Endothelial cell of umbilical vein (primary cell): ENCODE results near the gene PAQR3. TPM values are rescaled to one million over a fixed set of nuclear protein-coding genes. Genes with fewer than 3 reads are reported as not detected.

Source experiments
- BruUV-seq: library from RNA; stranded (reverse); fragments of 400-500 nt; replicated peaks from 2 replicates; lab custom pipeline; 2021; lab: Mats Ljungman, UMichigan
- CTCF ChIA-PET: fragments of 300-600, 350-600 bp; sonication (Branson Sonifier 250); formaldehyde crosslinking; loops from one replicate; lab custom pipeline; 2021; ENCODE audit warnings: antibody characterized with exemption, inconsistent platforms; lab: Charles Lee
- POLR2A ChIA-PET: fragments of 300-600, 350-600 bp; sonication (Branson Sonifier 250); formaldehyde crosslinking; loops from one replicate; lab custom pipeline; 2021; ENCODE audit warnings: antibody characterized with exemption, inconsistent platforms; lab: Charles Lee
- DNase-seq: peaks from one replicate; pipeline ENCODE4 v3.0.0-alpha.2; 2011; ENCODE audit warnings: low read depth, low spot score
- FAIRE-seq: peaks from 2 replicates; lab custom pipeline; 2011; peaks lifted over from hg19 to GRCh38; lab: Jason Lieb, UNC
- H2AFZ ChIP-seq: 2 replicates; pipeline ENCODE4 v1.6.0; 2012; ENCODE audit warnings: low read depth, low read length, control low read depth, inconsistent platforms
- H3K27ac ChIP-seq: 2 replicates; pipeline ENCODE4 v1.5.1; 2011; ENCODE audit warnings: low read depth, mild to moderate bottlenecking, control low read depth, low read length, moderate library complexity; ENCODE audit not compliant: insufficient read depth
- H3K27me3 ChIP-seq, 2 experiments: 2 replicates each; pipeline versions ENCODE4 v1.6.0 to v1.6.1; 2011; ENCODE audit warnings: low read length in 2 of 2, mixed read lengths in 1 of 2; ENCODE audit not compliant: control insufficient read depth in 2 of 2, insufficient read depth in 2 of 2
- H3K36me3 ChIP-seq, 2 experiments: 2 replicates in 1 of 2; 3 replicates in 1 of 2; pipeline ENCODE4 v1.5.1; 2011; ENCODE audit warnings: low read length in 2 of 2, mild to moderate bottlenecking in 1 of 2, moderate library complexity in 1 of 2; ENCODE audit not compliant: control insufficient read depth in 2 of 2, insufficient read depth in 2 of 2; ENCODE audit errors: extremely low read depth in 1 of 2
- H3K4me1 ChIP-seq: 3 replicates; pipeline ENCODE4 v1.5.1; 2011; ENCODE audit warnings: mild to moderate bottlenecking, low read length; ENCODE audit not compliant: control insufficient read depth, insufficient read depth; ENCODE audit errors: extremely low read depth
- H3K4me2 ChIP-seq: 2 replicates; pipeline ENCODE4 v1.6.1; 2011; ENCODE audit warnings: low read length, control low read depth, mixed read lengths; ENCODE audit not compliant: insufficient read depth
- H3K4me3 ChIP-seq, 3 experiments: fragments of 200-600 bp in 1 of 3; sonication (generic), shearing (Covaris generic) in 1 of 3; replicated peaks in 1 of 3; 2 replicates each; pipeline ENCODE4 v1.5.1; 2011 to 2016; ENCODE audit warnings: control low read depth in 3 of 3, low read length in 3 of 3, mild to moderate bottlenecking in 2 of 3, inconsistent platforms in 1 of 3, low read depth in 1 of 3, moderate library complexity in 1 of 3; ENCODE audit not compliant: insufficient read depth in 1 of 3
- H3K79me2 ChIP-seq: 2 replicates; pipeline ENCODE4 v1.6.0; 2012; ENCODE audit warnings: low read length, inconsistent platforms; ENCODE audit not compliant: control insufficient read depth, insufficient read depth
- H3K9ac ChIP-seq: replicated peaks from 2 replicates; pipeline ENCODE3; 2011; ENCODE audit warnings: low read length, control low read depth; ENCODE audit not compliant: insufficient read depth; ENCODE audit errors: extremely low read depth
- H3K9me1 ChIP-seq: replicated peaks from 3 replicates; pipeline ENCODE4 v1.6.0; 2011; ENCODE audit warnings: mild to moderate bottlenecking, low read length; ENCODE audit not compliant: control insufficient read depth, insufficient read depth; ENCODE audit errors: extremely low read depth
- H3K9me3 ChIP-seq: replicated peaks from 2 replicates; pipeline ENCODE4 v1.5.1; 2012; ENCODE audit warnings: low read length, inconsistent platforms; ENCODE audit not compliant: control insufficient read depth, insufficient read depth
- H4K20me1 ChIP-seq: replicated peaks from 2 replicates; pipeline ENCODE3; 2011; ENCODE audit warnings: mild to moderate bottlenecking, low read length; ENCODE audit not compliant: control insufficient read depth, insufficient read depth; ENCODE audit errors: extremely low read depth
- EZH2 ChIP-seq: IDR thresholded peaks from 2 replicates; pipeline ENCODE4 v1.6.1; 2012; ENCODE audit warnings: borderline replicate concordance, low read depth, mild to moderate bottlenecking, moderate library complexity, low read length, inconsistent platforms; ENCODE audit not compliant: severe bottlenecking
- FOS ChIP-seq: IDR thresholded peaks from 2 replicates; pipeline ENCODE4 v1.6.1; 2011; ENCODE audit warnings: mild to moderate bottlenecking, low read length, moderate library complexity, borderline replicate concordance; ENCODE audit not compliant: insufficient read depth
- GATA2 ChIP-seq: IDR thresholded peaks from 2 replicates; pipeline ENCODE4 v1.7.0; 2011; ENCODE audit warnings: low read depth, mild to moderate bottlenecking, moderate library complexity, mixed read lengths, low read length; ENCODE audit not compliant: insufficient read length, insufficient read depth
- JUN ChIP-seq: IDR thresholded peaks from 2 replicates; pipeline ENCODE4 v1.6.1; 2011; ENCODE audit warnings: borderline replicate concordance, low read depth; ENCODE audit not compliant: insufficient read length, insufficient read depth
- MYC ChIP-seq: IDR thresholded peaks from one replicate; pipeline ENCODE4 v1.6.1; 2011; ENCODE audit warnings: mild to moderate bottlenecking, low read depth, low read length
- POLR2A ChIP-seq: IDR thresholded peaks from 2 replicates; pipeline ENCODE4 v1.6.1; 2012; ENCODE audit warnings: low read depth, mild to moderate bottlenecking, control low read depth, low read length
- POLR2AphosphoS5 ChIP-seq: IDR thresholded peaks from 2 replicates; pipeline ENCODE4 v1.6.1; 2012; ENCODE audit warnings: low read depth, mild to moderate bottlenecking, control low read depth, low read length, moderate library complexity; ENCODE audit not compliant: insufficient read depth
- dilution Hi-C: fragments of 300-500 bp; cut with MboI; formaldehyde crosslinking; loops from one replicate; pipeline ENCODE4 v1.15.0; 2019; ENCODE audit warnings: low sequenced_read_pairs; ENCODE audit not compliant: extremely low pct_ligation_motif_present
- intact Hi-C: fragments of 100-400 bp; cut with micrococcal nuclease; formaldehyde crosslinking; loops from one replicate; pipeline ENCODE4 v1.10.0; 2022
- polyA plus RNA-seq, 4 experiments: library from polyadenylated mRNA; depleted of rRNA in 3 of 4; stranded (reverse) in 3 of 4; unstranded in 1 of 4; fragments of >200 nt; gene quantifications; 2 replicates each; pipeline versions ENCODE4 v1.2.1 to v1.2.3, GENCODE V29; 2011 to 2012; ENCODE audit warnings: missing spikeins in 1 of 4
- total RNA-seq: library from RNA; stranded (reverse); gene quantifications from 2 replicates; pipeline ENCODE4 v1.2.3, GENCODE V29; 2021
- TF ChIP-seq, protein P1 (sequence below), 2 donors: IDR thresholded peaks; 1 replicate in 1 of 2; 2 replicates in 1 of 2; pipeline ENCODE4 v1.5.1; 2011; ENCODE audit warnings: low read length in 2 of 2, mild to moderate bottlenecking in 2 of 2, moderate library complexity in 2 of 2, control low read depth in 1 of 2, inconsistent platforms in 1 of 2, low read depth in 1 of 2; ENCODE audit not compliant: insufficient read depth in 1 of 2; ENCODE audit errors: extremely low read depth in 1 of 2
- TF ChIP-seq, protein P2 (sequence below): IDR thresholded peaks from 2 replicates; pipeline ENCODE4 v1.6.1; 2011; ENCODE audit not compliant: insufficient read depth, insufficient read length

PAQR3 gene
- total and polyA plus RNA-seq, 2 donors (not counting 3 experiments of a cell fraction or from before 2014, with no cell fraction given) = 15.0 to 19.0 TPM

DNA sequence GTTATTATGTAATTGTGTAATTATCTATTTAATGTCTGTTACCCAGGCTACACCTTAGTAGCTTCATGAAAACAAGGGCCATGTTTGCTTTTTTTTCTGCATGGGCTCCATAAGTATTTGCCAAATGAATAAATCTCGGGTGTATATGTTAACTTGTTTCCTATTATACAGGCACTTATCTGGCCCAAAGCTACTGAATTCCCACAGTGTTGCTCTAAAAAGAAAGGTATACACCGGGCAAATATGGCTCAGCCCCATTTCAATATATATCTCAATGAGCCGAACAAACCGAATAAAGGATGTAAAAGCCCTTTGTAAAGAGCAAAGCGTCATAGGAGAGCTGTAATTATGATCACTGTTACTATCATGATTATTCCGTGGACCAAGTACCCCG lies 767 bp downstream of the PAQR3 start:
- no peaks in the 10 kb centered on the region for H3K36me3 ChIP-seq
- peaks cover 13% of the 10 kb centered on the region for H3K4me1 ChIP-seq
- H3K9ac ChIP-seq = peak overlapping the region; percentile 63
- H3K4me2 ChIP-seq = peak overlapping the region; percentile 88
- TF ChIP-seq EZH2 (no peak), MYC (no peak), JUN (no peak), POLR2AphosphoS5 (no peak), FOS (no peak), POLR2A (no peak), GATA2 (no peak)
- TF ChIP-seq, protein P1, sequence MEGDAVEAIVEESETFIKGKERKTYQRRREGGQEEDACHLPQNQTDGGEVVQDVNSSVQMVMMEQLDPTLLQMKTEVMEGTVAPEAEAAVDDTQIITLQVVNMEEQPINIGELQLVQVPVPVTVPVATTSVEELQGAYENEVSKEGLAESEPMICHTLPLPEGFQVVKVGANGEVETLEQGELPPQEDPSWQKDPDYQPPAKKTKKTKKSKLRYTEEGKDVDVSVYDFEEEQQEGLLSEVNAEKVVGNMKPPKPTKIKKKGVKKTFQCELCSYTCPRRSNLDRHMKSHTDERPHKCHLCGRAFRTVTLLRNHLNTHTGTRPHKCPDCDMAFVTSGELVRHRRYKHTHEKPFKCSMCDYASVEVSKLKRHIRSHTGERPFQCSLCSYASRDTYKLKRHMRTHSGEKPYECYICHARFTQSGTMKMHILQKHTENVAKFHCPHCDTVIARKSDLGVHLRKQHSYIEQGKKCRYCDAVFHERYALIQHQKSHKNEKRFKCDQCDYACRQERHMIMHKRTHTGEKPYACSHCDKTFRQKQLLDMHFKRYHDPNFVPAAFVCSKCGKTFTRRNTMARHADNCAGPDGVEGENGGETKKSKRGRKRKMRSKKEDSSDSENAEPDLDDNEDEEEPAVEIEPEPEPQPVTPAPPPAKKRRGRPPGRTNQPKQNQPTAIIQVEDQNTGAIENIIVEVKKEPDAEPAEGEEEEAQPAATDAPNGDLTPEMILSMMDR (IDR thresholded peaks at IDR 0.05; ENCODE audit: extremely low read depth in 1 of 2, insufficient read depth in 1 of 2, low read depth in 1 of 2, low read length in 2 of 2) = no peak
- TF ChIP-seq, protein P2, sequence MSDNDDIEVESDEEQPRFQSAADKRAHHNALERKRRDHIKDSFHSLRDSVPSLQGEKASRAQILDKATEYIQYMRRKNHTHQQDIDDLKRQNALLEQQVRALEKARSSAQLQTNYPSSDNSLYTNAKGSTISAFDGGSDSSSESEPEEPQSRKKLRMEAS = no peak
- dilution Hi-C loops = no loop called here
- peak overlapping the region; percentile 4 for H3K27ac ChIP-seq
- ChIA-PET POLR2A (no interaction called here), CTCF (interaction anchor here (1.0 to 1.6 kb wide), 6 partner anchors 11 to 1134 kb away, joined by 3 to 5 read pairs (median 4); no protein-coding TSS in a partner anchor)
- no peaks in the 10 kb centered on the region for H3K9me3 ChIP-seq
- peaks cover 3 to 6% of the 10 kb centered on the region in 2 experiments for H3K27me3 ChIP-seq
- H3K79me2 ChIP-seq = peaks cover 8% of the 10 kb centered on the region
- no peak for FAIRE-seq
- H3K9me1 ChIP-seq = no peaks in the 10 kb centered on the region
- intact Hi-C loops = loop anchor here (2.0 to 10.0 kb wide), 3 partner anchors 324 to 944 kb away; partner anchors contain the start of gene FRAS1
- H2AFZ ChIP-seq = peak overlapping the region; percentile 78
- no peaks in the 10 kb centered on the region for H4K20me1 ChIP-seq
- H3K4me3 ChIP-seq = peak overlapping the region; percentile 13 to 84 (median 62)
- DNase-seq = no peak
- TSS peak; percentile 45 for BruUV-seq
